WTC11 (cell line): ENCODE results near the gene MYO5B. TPM values are rescaled to one million over a fixed set of nuclear protein-coding genes. Genes with fewer than 3 reads are reported as not detected.

Source experiments
- ATAC-seq: fragments of 200-7000 bp; cut with Tn5 transposase; 2 replicates; pipeline ENCODE4 v1.10.0; 2021; ENCODE audit warnings: mild to moderate bottlenecking, moderate library complexity
- CTCF ChIA-PET: fragments of 300-600 bp; sonication (Branson Sonifier 250); formaldehyde crosslinking; loops from one replicate; lab custom pipeline; 2021; ENCODE audit warnings: antibody characterized with exemption; lab: Charles Lee
- POLR2A ChIA-PET: fragments of 350-600 bp; sonication (Branson Sonifier 250); formaldehyde crosslinking; loops from one replicate; lab custom pipeline; 2021; ENCODE audit warnings: antibody characterized with exemption; lab: Charles Lee
- DNase-seq: peaks from one replicate; pipeline ENCODE4 v3.0.0; 2021; ENCODE audit warnings: low spot score
- H3K27ac Mint-ChIP-seq: 2 replicates; pipeline ENCODE4 v1.8.0; 2021; ENCODE audit warnings: mixed read lengths
- H3K27me3 Mint-ChIP-seq: 2 replicates; pipeline ENCODE4 v1.8.0; 2021; ENCODE audit warnings: low read depth, mild to moderate bottlenecking, moderate library complexity, mixed read lengths
- H3K36me3 Mint-ChIP-seq: 2 replicates; pipeline ENCODE4 v1.8.0; 2021; ENCODE audit warnings: mixed read lengths
- H3K4me1 Mint-ChIP-seq: 2 replicates; pipeline ENCODE4 v1.8.0; 2022; ENCODE audit warnings: mixed read lengths
- H3K4me3 Mint-ChIP-seq: 2 replicates; pipeline ENCODE4 v1.8.0; 2021; ENCODE audit warnings: mild to moderate bottlenecking, moderate library complexity, mixed read lengths
- H3K9me3 Mint-ChIP-seq: 2 replicates; pipeline ENCODE4 v1.8.0; 2021; ENCODE audit warnings: mixed read lengths
- ATF1 ChIP-seq: sonication (generic); formaldehyde crosslinking; IDR thresholded peaks from 2 replicates; pipeline ENCODE4 v1.8.1; 2023; ENCODE audit warnings: mild to moderate bottlenecking, moderate library complexity, missing genetic modification reagents
- ATF3 ChIP-seq: sonication (generic); formaldehyde crosslinking; conservative IDR thresholded peaks from 2 replicates; pipeline ENCODE4 v1.8.1; 2022; ENCODE audit warnings: mild to moderate bottlenecking, missing genetic modification reagents
- CREB1 ChIP-seq: sonication (generic); formaldehyde crosslinking; IDR thresholded peaks from 2 replicates; pipeline ENCODE4 v1.8.0; 2023; ENCODE audit warnings: mild to moderate bottlenecking, missing genetic modification reagents
- ELF4 ChIP-seq: sonication (generic); formaldehyde crosslinking; IDR thresholded peaks from 2 replicates; pipeline ENCODE4 v1.8.1; 2022; ENCODE audit warnings: low read depth, mild to moderate bottlenecking, moderate library complexity, missing genetic modification reagents
- GABPB1 ChIP-seq: sonication (generic); formaldehyde crosslinking; IDR thresholded peaks from 2 replicates; pipeline ENCODE4 v1.8.1; 2023; ENCODE audit warnings: mild to moderate bottlenecking, missing genetic modification reagents
- GTF2I ChIP-seq: fragments of 250-450 bp; sonication (Bioruptor Pico); conservative IDR thresholded peaks from 2 replicates; pipeline ENCODE4 v1.4.0; 2021; ENCODE audit warnings: mild to moderate bottlenecking
- HMGA2 ChIP-seq: fragments of 250-450 bp; sonication (Bioruptor Pico); IDR thresholded peaks from 2 replicates; pipeline ENCODE4 v1.4.0; 2021; ENCODE audit warnings: mild to moderate bottlenecking, moderate library complexity
- HMGXB4 ChIP-seq: sonication (generic); formaldehyde crosslinking; IDR thresholded peaks from 2 replicates; pipeline ENCODE4 v1.8.1; 2023; ENCODE audit warnings: mild to moderate bottlenecking, moderate library complexity, missing genetic modification reagents
- JAZF1 ChIP-seq: fragments of 250-450 bp; sonication (Bioruptor Pico); IDR thresholded peaks from 2 replicates; pipeline ENCODE4 v1.9.0; 2021; ENCODE audit warnings: moderate library complexity, mild to moderate bottlenecking, inconsistent platforms
- NFATC4 ChIP-seq: fragments of 250-450 bp; sonication (Bioruptor Pico); IDR thresholded peaks from 2 replicates; pipeline ENCODE4 v1.9.0; 2021; ENCODE audit warnings: mild to moderate bottlenecking
- NR1H2 ChIP-seq: sonication (generic); formaldehyde crosslinking; IDR thresholded peaks from 2 replicates; pipeline ENCODE4 v1.9.0; 2021; ENCODE audit warnings: mild to moderate bottlenecking, moderate library complexity, missing genetic modification reagents
- NR2C2 ChIP-seq: sonication (generic); formaldehyde crosslinking; IDR thresholded peaks from 2 replicates; pipeline ENCODE4 v1.8.0; 2022; ENCODE audit warnings: mild to moderate bottlenecking, missing genetic modification reagents
- NR3C1 ChIP-seq: sonication (generic); formaldehyde crosslinking; conservative IDR thresholded peaks from 2 replicates; pipeline ENCODE4 v1.8.1; 2023; ENCODE audit warnings: low read depth, mild to moderate bottlenecking, missing genetic modification reagents
- TCF7 ChIP-seq: sonication (generic); formaldehyde crosslinking; IDR thresholded peaks from 2 replicates; pipeline ENCODE4 v1.8.0; 2022; ENCODE audit warnings: mild to moderate bottlenecking, low read depth, missing genetic modification reagents, moderate library complexity
- TEAD1 ChIP-seq: sonication (generic); formaldehyde crosslinking; IDR thresholded peaks from 2 replicates; pipeline ENCODE4 v1.8.0; 2022; ENCODE audit warnings: mild to moderate bottlenecking, missing genetic modification reagents
- ZNF219 ChIP-seq: sonication (generic); formaldehyde crosslinking; IDR thresholded peaks from 2 replicates; pipeline ENCODE4 v1.8.0; 2023; ENCODE audit warnings: missing genetic modification reagents, mild to moderate bottlenecking, borderline replicate concordance
- ZNF232 ChIP-seq: sonication (generic); formaldehyde crosslinking; IDR thresholded peaks from 2 replicates; pipeline ENCODE4 v1.8.0; 2022; ENCODE audit warnings: mild to moderate bottlenecking, missing genetic modification reagents
- ZNF281 ChIP-seq: sonication (generic); formaldehyde crosslinking; IDR thresholded peaks from 2 replicates; pipeline ENCODE4 v1.8.0; 2023; ENCODE audit warnings: mild to moderate bottlenecking, missing genetic modification reagents
- total RNA-seq: library from RNA; stranded (reverse); gene quantifications from 3 replicates; pipeline ENCODE4 v1.2.3, GENCODE V29; 2021
- TF ChIP-seq, protein P1 (sequence below): sonication (generic); formaldehyde crosslinking; IDR thresholded peaks from 2 replicates; pipeline ENCODE4 v1.8.0; 2022; ENCODE audit warnings: mild to moderate bottlenecking, missing genetic modification reagents
- TF ChIP-seq, protein P2 (sequence below): fragments of 250-450 bp; sonication (Bioruptor Pico); IDR thresholded peaks from 2 replicates; pipeline ENCODE4 v1.8.0; 2021; ENCODE audit warnings: mild to moderate bottlenecking
- TF ChIP-seq, protein P3 (sequence below): fragments of 250-450 bp; sonication (Bioruptor Pico); IDR thresholded peaks from 2 replicates; pipeline ENCODE4 v2.1.2; 2022; ENCODE audit warnings: mild to moderate bottlenecking, moderate library complexity
- TF ChIP-seq, protein P4 (sequence below): sonication (generic); formaldehyde crosslinking; IDR thresholded peaks from 2 replicates; pipeline ENCODE4 v1.8.1; 2023; ENCODE audit warnings: mild to moderate bottlenecking, missing genetic modification reagents

The MYO5B gene
- total RNA-seq, 1 experiment from 2014 or later: 8.7 TPM

DNA sequence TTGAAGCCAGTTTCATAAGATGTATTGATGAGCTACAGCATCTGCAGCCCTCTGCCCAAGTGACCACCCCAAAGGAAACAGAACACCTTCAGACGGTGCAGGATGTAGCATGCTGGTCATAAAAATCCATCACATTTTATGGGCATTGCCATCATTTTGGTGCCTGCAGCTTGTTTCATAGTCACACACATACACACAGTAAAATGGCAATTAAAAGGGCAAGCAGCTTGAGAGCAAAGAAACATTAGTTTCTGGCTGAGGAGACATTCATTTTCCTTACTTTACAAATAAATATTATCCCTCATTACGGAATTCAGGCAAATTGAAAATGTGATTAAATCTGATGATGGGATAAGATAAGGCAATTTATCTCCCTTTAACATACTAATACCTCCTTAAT, 13.4 kb downstream of the MYO5B start:
- Mint-ChIP-seq H3K27me3 (no peaks in the 10 kb centered on the region), H3K4me3 (no peak overlapping the region), H3K27ac (no peak overlapping the region), H3K36me3 (no peaks in the 10 kb centered on the region), H3K4me1 (peaks cover 22% of the 10 kb centered on the region), H3K9me3 (0 out of 2 replicates have a peak, but pooled peaks cover 6% of the 10 kb centered on the region)
- ATAC-seq (no peak), DNase-seq (no peak)
- ChIA-PET CTCF (no interaction called here), POLR2A (no interaction called here)
- TF ChIP-seq NR2C2 (no peak), ZNF232 (no peak)

DNA sequence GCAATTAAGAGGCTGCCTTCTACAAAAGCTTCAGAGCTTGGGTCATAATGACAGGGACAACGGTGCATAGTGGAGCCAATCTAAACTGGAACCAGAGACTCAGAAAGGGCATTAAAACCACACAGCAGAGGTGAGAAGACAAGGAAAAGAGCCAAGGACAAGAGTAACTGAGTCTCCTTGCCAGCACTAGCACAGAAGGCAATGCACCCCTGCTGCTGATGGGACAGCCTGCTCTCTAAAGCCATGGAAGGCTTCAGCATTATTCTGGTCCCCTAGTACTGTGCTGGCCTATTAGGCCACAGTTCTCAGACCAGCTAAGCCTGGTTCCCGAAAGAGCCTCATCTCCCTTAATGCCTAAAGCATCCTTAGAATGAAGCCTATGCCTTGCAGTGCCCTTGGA, 15.5 kb downstream of the MYO5B start:
- no peak for ATAC-seq
- H3K9me3 Mint-ChIP-seq: 0 out of 2 replicates have a peak, but pooled peaks cover 6% of the 10 kb centered on the region
- peaks cover 22% of the 10 kb centered on the region for H3K4me1 Mint-ChIP-seq
- no peaks in the 10 kb centered on the region for H3K27me3 Mint-ChIP-seq
- ChIA-PET POLR2A (no interaction called here), CTCF (no interaction called here)
- H3K4me3 Mint-ChIP-seq: no peak overlapping the region
- H3K27ac Mint-ChIP-seq: no peak overlapping the region
- no peaks in the 10 kb centered on the region for H3K36me3 Mint-ChIP-seq
- TF ChIP-seq TCF7 (CRISPR knock-in tag): no peak
- no peak for TF ChIP-seq ATF1 (CRISPR knock-in tag)
- TF ChIP-seq, protein P1, sequence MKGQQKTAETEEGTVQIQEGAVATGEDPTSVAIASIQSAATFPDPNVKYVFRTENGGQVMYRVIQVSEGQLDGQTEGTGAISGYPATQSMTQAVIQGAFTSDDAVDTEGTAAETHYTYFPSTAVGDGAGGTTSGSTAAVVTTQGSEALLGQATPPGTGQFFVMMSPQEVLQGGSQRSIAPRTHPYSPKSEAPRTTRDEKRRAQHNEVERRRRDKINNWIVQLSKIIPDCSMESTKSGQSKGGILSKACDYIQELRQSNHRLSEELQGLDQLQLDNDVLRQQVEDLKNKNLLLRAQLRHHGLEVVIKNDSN (CRISPR knock-in tag): no peak
- TF ChIP-seq HMGXB4 (CRISPR knock-in tag): no peak
- TF ChIP-seq GTF2I (CRISPR knock-in tag): no peak
- no peak for TF ChIP-seq NR2C2
- TF ChIP-seq, protein P2, sequence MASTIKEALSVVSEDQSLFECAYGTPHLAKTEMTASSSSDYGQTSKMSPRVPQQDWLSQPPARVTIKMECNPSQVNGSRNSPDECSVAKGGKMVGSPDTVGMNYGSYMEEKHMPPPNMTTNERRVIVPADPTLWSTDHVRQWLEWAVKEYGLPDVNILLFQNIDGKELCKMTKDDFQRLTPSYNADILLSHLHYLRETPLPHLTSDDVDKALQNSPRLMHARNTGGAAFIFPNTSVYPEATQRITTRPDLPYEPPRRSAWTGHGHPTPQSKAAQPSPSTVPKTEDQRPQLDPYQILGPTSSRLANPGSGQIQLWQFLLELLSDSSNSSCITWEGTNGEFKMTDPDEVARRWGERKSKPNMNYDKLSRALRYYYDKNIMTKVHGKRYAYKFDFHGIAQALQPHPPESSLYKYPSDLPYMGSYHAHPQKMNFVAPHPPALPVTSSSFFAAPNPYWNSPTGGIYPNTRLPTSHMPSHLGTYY (CRISPR knock-in tag): no peak
- TF ChIP-seq ZNF219 (CRISPR knock-in tag): no peak
- TF ChIP-seq NFATC4 (CRISPR knock-in tag): no peak
- TF ChIP-seq NR3C1: no peak
- no peak for TF ChIP-seq ELF4 (CRISPR knock-in tag)
- no peak for TF ChIP-seq HMGA2 (CRISPR knock-in tag)
- TF ChIP-seq, protein P3, sequence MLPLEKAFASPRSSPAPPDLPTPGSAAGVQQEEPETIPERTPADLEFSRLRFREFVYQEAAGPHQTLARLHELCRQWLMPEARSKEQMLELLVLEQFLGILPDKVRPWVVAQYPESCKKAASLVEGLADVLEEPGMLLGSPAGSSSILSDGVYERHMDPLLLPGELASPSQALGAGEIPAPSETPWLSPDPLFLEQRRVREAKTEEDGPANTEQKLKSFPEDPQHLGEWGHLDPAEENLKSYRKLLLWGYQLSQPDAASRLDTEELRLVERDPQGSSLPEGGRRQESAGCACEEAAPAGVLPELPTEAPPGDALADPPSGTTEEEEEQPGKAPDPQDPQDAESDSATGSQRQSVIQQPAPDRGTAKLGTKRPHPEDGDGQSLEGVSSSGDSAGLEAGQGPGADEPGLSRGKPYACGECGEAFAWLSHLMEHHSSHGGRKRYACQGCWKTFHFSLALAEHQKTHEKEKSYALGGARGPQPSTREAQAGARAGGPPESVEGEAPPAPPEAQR (CRISPR knock-in tag): no peak
- TF ChIP-seq NR1H2 (CRISPR knock-in tag): no peak
- TF ChIP-seq JAZF1 (CRISPR knock-in tag): no peak
- TF ChIP-seq ATF3 (CRISPR knock-in tag): no peak
- no peak for TF ChIP-seq ZNF232
- DNase-seq: no peak

GRCh38 chr18:50177294-50177992, 17.5 kb downstream of the MYO5B start:
- no peak overlapping the region for H3K27ac Mint-ChIP-seq
- no peaks in the 10 kb centered on the region for H3K9me3 Mint-ChIP-seq
- no peak for DNase-seq
- no peaks in the 10 kb centered on the region for H3K36me3 Mint-ChIP-seq
- peaks cover 11% of the 10 kb centered on the region for H3K4me1 Mint-ChIP-seq
- peak; percentile 60; the same call in 1 of the 2 replicates for ATAC-seq
- H3K4me3 Mint-ChIP-seq: no peak overlapping the region
- POLR2A ChIA-PET: no interaction called here
- CTCF ChIA-PET: interaction anchor here (1.0 to 1.4 kb wide), 2 partner anchors 26 to 133 kb away, joined by 3 read pairs; no protein-coding TSS in a partner anchor
- H3K27me3 Mint-ChIP-seq: no peaks in the 10 kb centered on the region
- no peak for TF ChIP-seq ZNF281 (CRISPR knock-in tag)
- TF ChIP-seq TCF7 (CRISPR knock-in tag): no peak
- no peak for TF ChIP-seq GABPB1 (CRISPR knock-in tag)
- TF ChIP-seq TEAD1 (CRISPR knock-in tag): no peak
- TF ChIP-seq, protein P4, sequence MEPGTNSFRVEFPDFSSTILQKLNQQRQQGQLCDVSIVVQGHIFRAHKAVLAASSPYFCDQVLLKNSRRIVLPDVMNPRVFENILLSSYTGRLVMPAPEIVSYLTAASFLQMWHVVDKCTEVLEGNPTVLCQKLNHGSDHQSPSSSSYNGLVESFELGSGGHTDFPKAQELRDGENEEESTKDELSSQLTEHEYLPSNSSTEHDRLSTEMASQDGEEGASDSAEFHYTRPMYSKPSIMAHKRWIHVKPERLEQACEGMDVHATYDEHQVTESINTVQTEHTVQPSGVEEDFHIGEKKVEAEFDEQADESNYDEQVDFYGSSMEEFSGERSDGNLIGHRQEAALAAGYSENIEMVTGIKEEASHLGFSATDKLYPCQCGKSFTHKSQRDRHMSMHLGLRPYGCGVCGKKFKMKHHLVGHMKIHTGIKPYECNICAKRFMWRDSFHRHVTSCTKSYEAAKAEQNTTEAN (CRISPR knock-in tag): no peak
- no peak for TF ChIP-seq CREB1 (CRISPR knock-in tag)
